HUES48 (cell line): ENCODE results near the gene SP1.
"Not testable (repeated sequence)": the region's sequence is repeated elsewhere in the genome, so short reads cannot be mapped to it uniquely, and the experiment has no call there.

Experiments used
- H3K27ac ChIP-seq: one replicate; pipeline ENCODE4 v1.7.0; 2013; ENCODE audit warnings: low read depth, low read length, inconsistent platforms
- H3K27me3 ChIP-seq: 2 replicates; pipeline ENCODE4 v1.6.1; 2013; ENCODE audit warnings: mild to moderate bottlenecking, low read length; ENCODE audit not compliant: control insufficient read depth, insufficient read depth
- H3K36me3 ChIP-seq: 2 replicates; pipeline ENCODE4 v1.6.1; 2013; ENCODE audit warnings: low read length; ENCODE audit not compliant: control insufficient read depth, insufficient read depth
- H3K4me1 ChIP-seq: 2 replicates; pipeline ENCODE4 v1.6.1; 2013; ENCODE audit warnings: mild to moderate bottlenecking, low read length; ENCODE audit not compliant: control insufficient read depth, insufficient read depth
- H3K4me3 ChIP-seq: 2 replicates; pipeline ENCODE4 v1.5.1; 2013; ENCODE audit warnings: mild to moderate bottlenecking, low read depth, low read length
- H3K9ac ChIP-seq: 2 replicates; pipeline ENCODE4 v1.6.1; 2013; ENCODE audit warnings: mild to moderate bottlenecking, low read depth, low read length, moderate library complexity
- H3K9me3 ChIP-seq: 2 replicates; pipeline ENCODE4 v1.6.1; 2013; ENCODE audit warnings: low read length; ENCODE audit not compliant: control insufficient read depth, insufficient read depth

Gene SP1

GRCh38 chr12:53428741-53429140 is 48.8 kb downstream of the SP1 start:
- Histone ChIP-seq H3K9ac (no peak overlapping the region), H3K27me3 (no peaks in the 10 kb centered on the region), H3K36me3 (no peaks in the 10 kb centered on the region), H3K9me3 (no peaks in the 10 kb centered on the region), H3K4me3 (no peak overlapping the region), H3K27ac (no peak overlapping the region), H3K4me1 (no peaks in the 10 kb centered on the region)

- Histone ChIP-seq H3K4me3 (no peak overlapping the region), H3K9me3 (no peaks in the 10 kb centered on the region), H3K36me3 (no peaks in the 10 kb centered on the region), H3K27ac (no peak overlapping the region), H3K4me1 (no peaks in the 10 kb centered on the region), H3K27me3 (no peaks in the 10 kb centered on the region), H3K9ac (no peak overlapping the region)
Observed at GRCh38 chr12:53430116-53430515, 50.1 kb downstream of the SP1 start.

GRCh38 chr12:53431187-53431586 is 51.2 kb downstream of the SP1 start:
- H3K9me3 ChIP-seq: no peaks in the 10 kb centered on the region
- H3K27me3 ChIP-seq: no peaks in the 10 kb centered on the region
- H3K4me3 ChIP-seq: no peak overlapping the region
- H3K9ac ChIP-seq: no peak overlapping the region
- no peak overlapping the region for H3K27ac ChIP-seq
- no peaks in the 10 kb centered on the region for H3K36me3 ChIP-seq
- no peaks in the 10 kb centered on the region for H3K4me1 ChIP-seq

GRCh38 chr12:53435326-53435725 is 55.4 kb downstream of the SP1 start:
- not testable (repeated sequence) for H3K9ac ChIP-seq, H3K9me3 ChIP-seq, H3K4me3 ChIP-seq, H3K27me3 ChIP-seq, H3K27ac ChIP-seq, H3K4me1 ChIP-seq, H3K36me3 ChIP-seq

GRCh38 chr12:53439582-53439981 is 59.6 kb downstream of the SP1 start:
- not testable (repeated sequence) for H3K9ac ChIP-seq, H3K4me1 ChIP-seq, H3K4me3 ChIP-seq, H3K36me3 ChIP-seq, H3K27ac ChIP-seq, H3K27me3 ChIP-seq, H3K9me3 ChIP-seq

GRCh38 chr12:53441040-53441833 is 61.3 kb downstream of the SP1 start, which contains the start of gene PRR13:
PRR13 (plus strand) TSS chr12:53441734; CDS start chr12:53442715, 981 bp downstream.
- Histone ChIP-seq H3K27me3 (no peaks in the 10 kb centered on the region), H3K9me3 (no peaks in the 10 kb centered on the region), H3K27ac (peak within 1 kb of the TSS; percentile 91), H3K4me1 (peaks cover 7% of the 10 kb centered on the region; the same call in 1 of the 2 replicates), H3K9ac (peak within 1 kb of the TSS; percentile 66), H3K36me3 (peaks cover 23% of the 10 kb centered on the region), H3K4me3 (peak within 1 kb of the TSS; percentile 85)

GRCh38 chr12:53443955-53444354 is 64.0 kb downstream of the SP1 start:
- Histone ChIP-seq H3K36me3 (peaks cover 31% of the 10 kb centered on the region), H3K4me3 (no peak overlapping the region), H3K9me3 (no peaks in the 10 kb centered on the region), H3K27me3 (no peaks in the 10 kb centered on the region), H3K4me1 (peaks cover 7% of the 10 kb centered on the region; the same call in 1 of the 2 replicates), H3K9ac (no peak overlapping the region), H3K27ac (no peak overlapping the region)

GRCh38 chr12:53444593-53445325 is 64.8 kb downstream of the SP1 start:
- H3K27me3 ChIP-seq, H3K9ac ChIP-seq: not testable (repeated sequence)
- H3K36me3 ChIP-seq: peaks cover 31% of the 10 kb centered on the region

GRCh38 chr12:53450936-53451335 is 71.0 kb downstream of the SP1 start:
- Histone ChIP-seq H3K36me3 (peaks cover 37% of the 10 kb centered on the region), H3K27ac (no peak overlapping the region), H3K9me3 (no peaks in the 10 kb centered on the region), H3K4me3 (no peak overlapping the region), H3K27me3 (no peaks in the 10 kb centered on the region), H3K4me1 (peaks cover 18% of the 10 kb centered on the region), H3K9ac (no peak overlapping the region)

More at GRCh38 chr12:53444593-53445325, 64.8 kb downstream of the SP1 start:
- not testable (repeated sequence) for H3K4me3 ChIP-seq, H3K27ac ChIP-seq, H3K4me1 ChIP-seq, H3K9me3 ChIP-seq

- peaks cover 40% of the 10 kb centered on the region for H3K36me3 ChIP-seq
Observed at GRCh38 chr12:53451661-53452158, 71.7 kb downstream of the SP1 start, which contains the start of gene PCBP2. PCBP2 (plus strand) TSS chr12:53452102; CDS start chr12:53454801, 2,699 bp downstream.

More at GRCh38 chr12:53451661-53452158, 71.7 kb downstream of the SP1 start, which contains the start of gene PCBP2:
- H3K4me1 ChIP-seq: peaks cover 18% of the 10 kb centered on the region
- peak within 1 kb of the TSS; percentile 100 for H3K27ac ChIP-seq
- H3K9me3 ChIP-seq: no peaks in the 10 kb centered on the region
- no peaks in the 10 kb centered on the region for H3K27me3 ChIP-seq
- peak within 1 kb of the TSS; percentile 99 for H3K9ac ChIP-seq
- H3K4me3 ChIP-seq: peak within 1 kb of the TSS; percentile 89
